LNCaP clone FGC (cell line): ENCODE data around the gene SASS6.
A peak's percentile ranks its signal among the peaks of the same experiment; 100 is the strongest.

Experiments
- DNase-seq: peaks from one replicate; pipeline ENCODE4 v3.0.0-alpha.2; 2011; ENCODE audit warnings: low read depth
- H3K4me3 ChIP-seq: 2 replicates; pipeline ENCODE4 v1.5.1; 2011; ENCODE audit warnings: mild to moderate bottlenecking, low read depth, low read length, control low read depth
- CTCF ChIP-seq: IDR thresholded peaks from 2 replicates; pipeline ENCODE4 v1.5.1; 2012; ENCODE audit warnings: mild to moderate bottlenecking; ENCODE audit not compliant: control insufficient read depth, insufficient read depth; ENCODE audit errors: extremely low read depth

The SASS6 gene

GRCh38 chr1:100087396-100087795, 45.3 kb downstream of the SASS6 start:
- no peak for TF ChIP-seq CTCF
- H3K4me3 ChIP-seq = no peak overlapping the region
- no peak for DNase-seq

GRCh38 chr1:100080331-100080730, 52.4 kb downstream of the SASS6 start:
- no peak for DNase-seq
- TF ChIP-seq CTCF = no peak
- H3K4me3 ChIP-seq = no peak overlapping the region

- DNase-seq = peak; percentile 80
- 0 out of 2 replicates have a peak overlapping the region, but pooled peaks have one; percentile 7 for H3K4me3 ChIP-seq
- TF ChIP-seq CTCF = no peak
These were observed 55.2 kb downstream of the SASS6 start for GRCh38 chr1:100077531-100077930.

GRCh38 chr1:100076744-100077143, 56.0 kb downstream of the SASS6 start:
- no peak for TF ChIP-seq CTCF
- no peak for DNase-seq
- no peak overlapping the region for H3K4me3 ChIP-seq

GRCh38 chr1:100076319-100076718, 56.4 kb downstream of the SASS6 start:
- TF ChIP-seq CTCF = no peak
- no peak overlapping the region for H3K4me3 ChIP-seq
- no peak for DNase-seq

- TF ChIP-seq CTCF = no peak
- no peak overlapping the region for H3K4me3 ChIP-seq
- DNase-seq = no peak
These were observed 57.0 kb downstream of the SASS6 start for GRCh38 chr1:100075773-100076172.

GRCh38 chr1:100074604-100075395, 57.9 kb downstream of the SASS6 start:
- H3K4me3 ChIP-seq = no peak overlapping the region
- no peak for DNase-seq
- no peak for TF ChIP-seq CTCF
